ENCODE measurements around the gene TMEM202.

TMEM202 gene

GRCh38 chr15:72456684-72457083 lies 58.6 kb downstream of the TMEM202 start:
- in situ Hi-C loops (cut with MboI; ENCODE audit: low pct_unique_long_range_greater_than_20kb, low sequenced_read_pairs), result no loop called here
- DNase-seq, result no peak
